Measurements from ENCODE around the gene CD59.
"Not testable (repeated sequence)": the region's sequence is repeated elsewhere in the genome, so short reads cannot be mapped to it uniquely, and the experiment has no call there.

CD59 gene

DNA sequence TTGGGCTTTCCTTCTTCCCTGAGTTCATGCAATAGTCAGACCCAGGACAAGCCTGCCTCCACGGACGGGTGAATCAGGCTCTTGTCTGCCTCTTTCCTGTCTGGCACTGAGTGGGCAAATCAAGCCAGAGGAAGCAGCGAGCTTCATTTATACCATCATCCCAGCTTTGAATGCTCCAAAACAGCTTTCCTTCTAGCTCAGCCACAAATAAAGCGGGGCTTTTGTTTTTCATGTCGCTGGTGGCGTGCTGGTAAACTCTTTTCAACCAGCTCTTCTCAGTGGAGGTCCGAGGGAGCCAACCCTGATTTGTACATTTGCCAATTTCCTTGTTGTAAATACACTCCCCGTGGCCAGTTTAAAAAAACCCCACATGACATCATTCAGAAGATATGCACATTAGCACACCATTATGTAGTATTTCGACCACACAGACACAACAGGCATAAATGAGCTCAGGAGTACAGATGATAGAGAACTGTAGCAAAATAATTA lies 44.2 kb downstream of the CD59 start:
- no peak for DNase-seq

DNA sequence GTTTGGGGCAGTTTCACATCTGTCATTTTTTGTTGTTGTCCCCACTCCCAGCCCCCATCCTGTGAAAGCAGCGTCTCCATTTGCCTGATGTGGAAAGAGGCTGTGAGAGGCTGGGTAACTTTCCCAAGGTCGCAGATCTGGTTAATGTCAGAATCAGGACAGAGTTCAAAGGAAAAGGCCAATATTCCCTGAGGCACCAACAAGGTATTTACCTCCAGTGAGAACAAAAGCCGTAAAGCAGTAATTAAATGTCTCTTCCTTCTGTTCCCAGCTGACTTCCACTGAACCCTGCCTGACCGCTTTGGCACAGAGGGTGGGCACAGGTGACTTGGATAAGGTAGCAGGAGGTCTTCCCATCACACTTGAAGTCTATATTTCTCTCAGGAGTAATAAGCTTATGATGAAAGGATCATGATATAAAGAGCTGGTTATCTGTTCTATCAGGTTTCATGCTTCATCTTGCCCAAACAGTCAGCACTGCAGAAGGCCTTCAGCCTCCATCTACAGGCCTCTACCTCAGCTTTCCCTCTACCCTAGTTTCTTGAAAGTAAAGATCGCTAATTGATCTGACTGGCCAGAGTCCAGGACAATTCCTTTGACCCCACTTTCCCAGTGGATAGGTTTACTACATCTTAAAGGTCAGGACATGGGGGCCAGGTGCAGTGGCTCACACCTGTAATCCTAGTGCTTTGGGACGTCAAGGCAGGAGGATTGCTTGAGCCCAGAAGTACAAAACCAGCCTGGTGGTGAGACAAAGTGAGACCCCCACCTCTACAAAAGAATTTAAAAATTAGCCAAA lies 45.0 kb downstream of the CD59 start:
- DNase-seq = no peak

DNA sequence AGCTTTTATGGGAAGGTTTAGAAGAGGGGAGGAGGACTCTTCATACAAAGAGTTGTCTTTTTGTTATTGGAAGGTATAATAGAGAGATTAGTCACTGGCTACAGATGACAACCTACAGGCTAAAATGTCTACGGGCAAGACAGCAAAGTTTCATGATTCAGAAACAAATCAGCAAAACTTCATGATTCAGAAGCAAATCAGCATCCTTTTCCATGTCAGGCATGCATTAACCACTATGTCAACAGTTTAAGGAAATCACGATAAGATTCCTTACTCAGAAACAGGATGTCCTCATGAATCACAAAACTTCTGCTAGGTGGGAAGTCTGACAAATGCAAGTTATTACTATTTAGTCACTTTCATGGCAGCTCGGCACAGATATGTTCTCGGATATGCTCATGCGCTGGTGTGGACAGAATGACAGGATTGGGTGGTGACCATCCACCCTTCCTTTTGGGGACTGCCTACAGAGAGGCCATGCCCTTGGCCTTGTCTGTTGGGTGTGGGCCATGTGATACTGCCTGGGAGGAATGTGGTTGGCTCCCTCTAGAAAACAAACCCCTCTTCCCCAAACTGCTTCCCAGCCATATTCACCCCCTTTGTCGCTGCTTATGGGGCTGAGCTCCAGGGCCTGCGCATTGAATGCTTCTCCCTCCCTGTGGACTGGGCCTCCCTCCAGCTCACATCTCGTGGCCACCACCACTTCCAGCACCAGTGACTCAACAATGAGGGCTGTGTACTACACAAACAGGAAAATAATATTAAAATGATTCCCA lies 45.7 kb downstream of the CD59 start:
- no peak for DNase-seq

DNA sequence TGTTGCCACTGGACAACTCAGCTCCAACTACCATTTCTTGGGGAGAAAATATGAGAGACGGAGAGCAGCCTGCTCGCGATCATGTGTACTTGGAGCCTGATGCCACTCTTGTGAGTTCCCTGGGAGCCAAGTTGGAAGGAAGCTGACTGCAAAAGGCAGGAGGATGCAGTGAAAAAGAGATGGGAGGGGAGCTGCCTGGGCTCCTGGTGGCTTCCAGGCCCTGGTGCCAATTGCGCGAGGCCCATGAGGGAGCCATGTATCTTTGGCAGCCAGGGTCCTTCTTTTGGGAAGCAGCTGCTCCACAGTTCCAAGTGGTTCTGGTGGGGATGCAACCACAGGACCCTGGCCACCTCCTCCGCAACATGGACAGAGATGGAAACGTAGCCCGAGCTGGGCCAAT lies 46.7 kb downstream of the CD59 start:
- no peak for DNase-seq

DNA sequence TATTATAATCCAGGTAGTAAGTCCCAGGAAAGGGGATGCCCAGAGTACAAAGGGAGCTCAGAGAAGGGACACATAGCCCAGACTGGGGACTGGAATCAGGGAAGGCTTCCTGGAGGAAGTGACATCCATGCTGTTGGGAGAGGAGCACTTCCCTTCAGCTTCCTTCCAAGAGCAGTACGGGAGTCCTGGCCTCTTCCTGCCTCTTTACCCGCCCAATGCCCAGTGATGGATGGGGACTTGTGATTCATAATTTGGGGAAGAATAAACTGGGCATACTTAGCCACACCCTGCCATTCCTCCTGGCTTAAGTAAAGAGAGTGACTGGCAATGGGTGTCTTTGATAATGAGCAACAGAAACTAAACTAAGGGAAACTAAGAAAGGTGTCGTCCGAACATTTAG lies 47.1 kb downstream of the CD59 start:
- no peak for DNase-seq

DNA sequence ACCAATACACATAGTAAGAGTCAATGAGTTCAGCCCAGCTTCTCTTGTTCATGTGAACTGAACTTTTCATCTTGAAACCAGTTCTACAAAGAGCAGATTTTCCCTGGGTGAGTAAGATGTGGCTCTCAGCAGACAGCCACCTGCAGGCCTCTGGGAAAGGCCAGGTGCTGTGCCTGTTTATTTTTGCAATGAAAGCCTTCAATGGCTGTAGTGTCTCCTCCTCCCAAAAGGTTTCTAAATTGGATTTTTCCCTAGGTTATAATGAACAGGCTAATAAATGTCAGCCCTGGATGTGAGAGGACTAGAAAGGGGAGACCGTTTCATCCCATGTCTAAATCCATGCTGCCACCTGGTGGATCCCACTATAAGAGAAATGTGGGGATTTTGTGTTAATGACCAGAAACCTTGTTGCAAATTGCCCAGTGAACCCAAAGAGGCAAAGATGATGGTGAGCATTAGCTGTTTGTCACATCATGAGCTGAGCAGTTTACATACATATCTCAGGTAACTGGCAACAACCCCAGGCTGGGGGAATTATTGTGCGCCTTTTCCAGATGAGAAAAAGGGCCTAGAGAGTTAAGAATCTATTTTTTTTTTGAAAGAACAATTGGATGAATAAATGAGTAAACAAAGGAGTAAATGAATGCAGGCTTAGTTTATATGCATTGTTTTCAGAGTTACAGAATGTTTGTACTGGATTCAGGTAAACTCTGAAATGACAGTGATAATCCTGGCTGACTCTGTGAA lies 48.3 kb downstream of the CD59 start:
- DNase-seq = no peak

DNA sequence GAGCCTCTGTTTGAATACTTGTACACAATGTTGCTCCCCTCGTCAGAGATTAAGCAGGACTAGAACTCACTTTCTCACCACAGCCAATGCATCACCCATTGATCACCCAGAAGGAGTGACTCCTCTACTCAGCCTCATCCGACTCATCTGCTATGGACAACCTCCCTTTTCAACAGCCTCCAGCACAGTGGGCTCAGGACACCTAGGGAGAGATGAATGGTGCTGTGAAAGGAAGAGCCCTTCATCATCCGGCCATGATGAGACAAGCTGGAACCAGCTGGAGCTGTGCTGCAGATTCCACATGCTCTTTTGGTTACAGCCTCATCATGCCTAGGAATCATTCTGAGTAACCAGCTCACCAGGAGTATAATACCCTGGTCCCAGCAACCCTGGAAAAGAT lies 51.1 kb downstream of the CD59 start:
- no peak for DNase-seq

DNA sequence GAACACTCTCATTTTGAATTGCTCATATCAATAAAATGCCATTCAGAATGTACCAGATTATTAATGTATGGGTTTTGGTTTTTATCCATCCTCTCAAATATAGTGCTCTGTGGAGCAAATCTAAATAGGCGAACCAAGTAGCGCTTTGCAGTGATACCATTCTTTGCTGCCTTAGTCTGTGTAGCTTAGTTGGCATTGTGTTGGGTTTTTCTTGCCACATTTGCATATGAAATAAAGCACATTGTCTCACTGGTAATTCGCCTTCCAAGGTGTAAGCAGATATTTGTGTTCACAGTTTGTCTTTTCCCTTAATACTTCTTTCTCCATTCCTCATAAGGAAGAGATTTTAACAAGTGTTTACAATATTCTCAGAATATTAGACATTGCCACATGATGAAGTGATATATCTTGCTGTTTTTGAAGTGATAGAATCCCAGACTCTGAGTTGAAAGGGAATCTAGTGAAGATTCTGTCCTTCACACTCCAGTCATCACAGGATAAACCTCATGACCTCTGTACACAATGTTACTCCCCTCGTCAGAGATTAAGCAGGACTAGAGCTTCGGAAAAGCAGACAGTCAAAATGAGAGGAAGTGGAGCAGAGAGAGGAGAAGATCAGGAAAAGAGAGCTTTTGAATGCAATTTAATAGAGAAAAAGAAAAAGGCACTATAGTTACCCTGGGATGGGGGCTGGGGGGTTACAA lies 52.1 kb downstream of the CD59 start:
- DNase-seq = no peak

DNA sequence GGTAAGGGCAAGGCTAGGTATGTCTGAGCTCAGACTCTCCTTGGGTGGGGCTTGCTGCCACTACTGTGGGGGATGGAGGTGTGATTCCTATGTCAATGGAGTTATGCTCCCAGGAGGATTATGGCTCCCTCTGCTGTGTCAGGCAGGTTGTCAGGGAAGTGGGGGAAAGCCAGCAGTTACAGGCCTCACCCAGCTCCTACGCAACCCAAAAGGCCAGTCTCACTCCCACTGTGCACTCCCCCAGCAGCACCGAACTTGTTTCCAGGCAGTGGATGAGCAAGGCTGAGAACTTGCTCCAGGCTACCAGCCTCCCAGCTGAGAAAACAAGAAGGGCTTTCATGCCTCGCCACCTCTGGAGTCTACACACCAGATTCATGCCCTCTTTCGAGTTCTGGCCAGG lies 53.8 kb downstream of the CD59 start:
- no peak for DNase-seq

DNA sequence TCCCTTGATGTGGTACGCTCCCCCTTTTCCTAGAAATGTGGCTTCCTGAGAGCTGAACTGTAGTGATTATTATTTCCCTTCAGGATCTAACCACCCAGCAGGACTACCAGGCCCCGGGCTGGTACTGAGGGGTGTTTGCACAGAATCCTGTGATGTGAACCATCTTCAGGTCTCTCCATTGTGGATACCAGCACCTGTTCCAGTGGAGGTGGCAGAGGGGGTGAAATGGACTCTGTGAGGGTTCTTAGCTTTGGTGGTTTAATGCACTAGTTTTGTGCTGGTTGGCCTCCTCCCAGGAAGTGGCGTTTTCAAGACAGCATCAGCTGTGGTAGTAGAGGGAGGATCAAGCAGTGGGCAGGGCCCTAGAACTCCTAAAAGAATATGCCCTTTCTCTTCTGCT lies 54.2 kb downstream of the CD59 start:
- DNase-seq = no peak

DNA sequence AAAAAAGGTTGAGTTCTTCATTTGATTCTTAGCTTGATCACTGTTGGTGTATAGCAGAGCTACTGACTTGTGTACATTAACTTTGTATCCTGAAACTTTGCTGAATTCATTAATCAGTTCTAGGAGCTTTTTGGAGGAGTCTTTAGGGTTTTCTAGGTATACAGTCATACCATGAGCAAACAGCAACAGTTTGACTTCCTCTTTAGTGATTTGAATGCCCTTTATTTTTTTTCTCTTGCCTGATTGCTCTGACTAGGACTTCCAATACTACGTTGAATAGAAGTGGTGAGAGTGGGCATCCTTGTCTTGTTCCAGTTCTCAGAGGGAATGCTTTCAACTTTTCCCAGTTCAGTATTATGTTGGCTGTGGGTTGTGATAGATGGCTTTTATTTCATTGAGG lies 57.6 kb downstream of the CD59 start:
- DNase-seq = not testable (repeated sequence)

DNA sequence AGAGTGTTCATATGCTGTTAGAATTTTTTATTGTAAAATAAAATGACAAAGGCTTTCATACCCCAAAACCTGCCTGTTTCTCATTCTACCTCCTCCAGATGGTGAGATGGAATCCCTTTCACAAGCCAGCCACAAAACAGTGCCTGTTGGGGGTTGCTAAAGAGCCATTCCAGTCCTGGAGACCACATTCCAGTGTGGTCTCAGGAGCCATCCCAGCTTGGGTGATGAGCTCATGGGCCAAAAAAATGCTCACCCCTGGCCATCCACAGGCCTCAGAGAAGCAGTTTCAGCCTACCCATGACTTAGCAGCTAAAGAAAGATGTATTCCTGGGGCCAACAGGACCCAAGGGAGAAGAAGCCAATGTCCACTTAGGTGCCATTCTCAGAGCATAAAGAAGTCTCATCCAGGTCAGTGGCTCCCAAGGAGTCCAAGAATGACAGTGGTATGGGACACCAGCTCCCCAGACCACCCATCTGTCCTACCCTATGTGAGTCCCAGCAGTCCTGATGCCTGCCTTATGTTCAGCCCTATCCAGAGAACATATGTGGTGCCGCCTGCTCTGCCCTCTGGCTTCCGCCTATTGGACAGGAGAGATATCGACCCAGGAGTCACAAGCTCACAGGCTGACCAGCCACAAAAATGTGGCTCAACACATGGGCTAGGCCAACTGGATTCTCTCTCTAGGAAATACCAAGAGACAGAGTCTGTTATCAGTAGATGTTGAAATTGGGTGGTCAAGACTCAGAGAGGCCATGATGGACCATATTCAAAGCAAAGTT lies 62.0 kb downstream of the CD59 start:
- no peak for DNase-seq

DNA sequence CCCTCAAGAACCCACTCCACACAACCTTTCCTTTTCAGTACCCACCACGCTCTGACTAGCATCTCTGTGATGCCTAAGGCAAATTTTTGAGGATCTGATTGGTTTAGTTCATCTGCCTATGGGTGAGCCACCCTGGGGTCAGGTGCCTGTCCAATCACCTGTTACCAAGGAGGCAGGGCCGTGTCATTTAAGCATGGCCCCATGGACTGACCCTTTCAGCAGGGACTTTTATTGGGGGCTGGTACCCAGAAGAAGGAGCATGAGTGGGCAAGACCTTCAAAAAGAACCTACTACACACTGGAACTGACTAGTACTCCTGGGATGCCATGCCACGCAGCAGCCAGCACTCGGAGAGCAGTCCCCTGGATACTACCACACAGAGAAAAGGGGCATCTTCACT lies 64.0 kb downstream of the CD59 start:
- no peak for DNase-seq

DNA sequence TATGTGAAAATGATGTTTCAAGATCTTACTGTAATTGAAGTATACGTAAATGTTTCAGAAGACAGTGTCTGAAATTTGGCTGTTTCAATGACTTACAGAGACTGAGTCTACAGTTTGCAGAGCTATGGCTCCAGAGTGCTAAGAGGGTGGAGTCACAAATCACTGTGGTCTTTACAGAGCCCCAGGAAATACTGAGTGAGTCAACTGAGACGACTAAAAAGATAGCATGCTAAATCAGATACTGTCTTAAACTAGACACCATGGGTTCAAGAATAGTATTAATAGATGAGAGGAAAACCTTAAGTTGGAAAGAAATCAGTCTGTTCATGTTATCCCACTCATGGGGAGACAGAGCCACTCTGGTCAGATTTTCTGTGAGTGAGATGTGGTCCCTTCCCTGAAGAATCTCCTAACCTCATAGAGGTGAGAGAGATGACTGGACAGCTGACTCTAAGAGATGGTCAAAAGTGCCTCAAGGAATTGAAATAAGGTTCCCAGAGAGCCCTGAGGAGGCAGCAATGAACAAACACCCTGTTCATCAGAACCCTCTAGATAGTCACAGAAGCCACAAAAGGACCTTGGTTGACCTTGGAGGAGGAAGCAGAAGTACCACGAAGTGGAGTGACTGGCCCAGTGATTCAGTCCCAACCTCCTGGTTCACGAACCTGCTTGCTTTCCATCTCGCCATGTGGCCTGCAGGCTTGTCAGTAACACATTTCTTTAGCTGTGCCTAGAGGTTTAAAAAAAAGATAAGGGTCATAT lies 65.8 kb downstream of the CD59 start:
- no peak for DNase-seq

DNA sequence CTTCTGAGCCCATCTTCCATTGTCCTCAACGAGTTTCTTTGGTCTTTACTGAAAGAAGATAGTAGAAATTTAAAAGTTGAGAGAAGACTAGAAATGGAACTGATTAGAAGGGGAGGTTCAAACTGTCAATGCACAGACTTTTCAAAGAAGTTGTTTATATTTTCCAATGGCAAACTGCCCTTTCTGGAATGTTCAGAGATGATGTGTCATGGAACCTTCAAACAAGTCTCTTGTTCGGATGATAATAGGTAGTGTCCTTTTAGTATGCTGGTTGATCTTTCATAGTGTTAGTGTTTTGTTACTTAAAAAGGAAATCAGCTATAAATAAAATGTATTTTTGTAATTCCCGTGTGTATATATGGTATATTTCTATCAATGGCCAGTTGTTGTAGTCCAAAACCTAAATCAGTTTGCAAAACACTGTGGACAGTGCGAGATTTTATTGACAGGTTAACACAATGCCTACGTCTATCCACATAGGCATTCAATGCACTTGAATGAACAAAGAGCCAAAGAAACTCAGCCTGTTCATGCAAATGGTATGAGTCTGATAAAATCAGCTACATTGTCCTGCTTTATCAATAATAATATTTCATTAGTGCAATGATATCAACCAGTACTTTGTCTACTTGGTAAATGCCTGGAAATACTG lies 66.5 kb downstream of the CD59 start:
- no peak for DNase-seq

DNA sequence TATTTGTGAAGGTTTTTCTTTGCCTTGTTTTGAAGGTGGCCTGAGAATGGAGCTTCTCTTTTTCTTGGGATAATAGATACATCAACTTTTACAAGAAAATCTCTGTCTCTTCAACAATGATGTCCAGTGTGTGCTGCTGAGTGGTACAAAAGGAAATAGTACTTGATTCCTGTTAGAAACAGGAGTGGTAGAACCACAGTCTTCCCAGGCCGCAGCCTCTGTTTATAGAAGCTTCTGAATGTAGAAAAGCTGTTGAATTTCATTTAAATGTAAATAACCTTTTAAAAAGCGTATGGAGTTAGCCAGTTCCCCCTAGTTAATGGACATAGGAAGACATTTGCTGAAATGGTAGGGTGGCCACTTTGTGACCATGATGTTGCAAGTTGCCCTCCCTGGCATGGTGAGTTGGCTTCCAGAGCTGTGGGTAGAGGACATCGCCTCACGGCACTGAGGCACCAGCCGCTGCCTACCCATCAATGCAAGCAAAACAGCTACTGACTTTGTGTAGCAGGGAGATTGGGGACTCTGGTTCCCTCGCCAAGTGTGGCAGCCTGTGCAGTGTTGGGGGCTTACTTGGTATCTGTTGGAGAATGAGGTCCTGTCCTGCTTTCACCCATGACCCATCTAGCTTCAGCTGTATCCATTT lies 67.1 kb downstream of the CD59 start:
- DNase-seq = no peak

DNA sequence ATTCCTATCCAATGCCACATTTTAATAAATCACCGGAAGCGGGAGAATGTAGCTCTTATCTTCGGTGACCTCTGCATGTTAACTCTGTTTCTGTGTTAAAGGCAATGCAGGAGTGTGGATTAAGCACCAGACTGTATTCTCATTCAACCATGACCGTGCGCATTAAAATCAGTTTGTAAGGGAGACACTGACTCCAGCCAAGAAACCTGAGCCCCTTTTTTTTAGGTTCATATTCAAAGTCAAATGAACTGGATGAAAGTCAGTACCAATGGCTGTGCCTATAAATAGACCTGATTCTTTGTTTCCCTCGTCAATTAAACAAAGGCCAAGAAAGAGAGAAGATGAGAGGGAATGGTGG lies 67.8 kb downstream of the CD59 start:
- no peak for DNase-seq

DNA sequence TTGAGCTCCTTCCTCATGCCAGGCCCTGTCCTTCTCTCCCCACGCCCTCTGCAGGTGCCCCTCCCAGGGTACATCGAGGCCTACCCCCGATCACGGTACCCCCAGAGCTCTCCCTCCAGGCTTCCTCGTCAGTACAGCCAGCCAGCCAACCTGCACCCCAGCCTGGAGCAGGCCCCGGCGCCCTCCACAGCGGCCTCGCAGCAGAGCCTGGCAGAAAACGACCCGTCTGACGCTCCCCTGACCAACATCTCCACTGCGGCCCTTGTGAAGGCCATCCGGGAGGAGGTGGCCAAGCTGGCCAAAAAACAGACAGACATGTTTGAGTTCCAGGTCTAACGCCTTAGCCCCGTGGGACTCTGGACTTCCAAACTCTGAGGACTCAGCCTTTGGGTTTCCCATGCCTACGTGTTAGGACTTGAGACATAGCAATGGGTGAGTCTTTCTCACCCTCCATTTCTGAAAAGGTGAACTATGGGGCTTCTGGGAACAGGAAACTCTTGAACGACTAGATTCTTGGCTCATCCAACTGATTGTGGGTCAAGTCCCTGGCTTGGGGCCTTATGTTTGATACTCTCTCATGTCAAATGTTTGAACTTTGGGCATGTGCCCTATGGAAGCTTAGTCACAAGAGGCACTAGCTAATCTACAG lies 68.3 kb downstream of the CD59 start:
- no peak for DNase-seq

DNA sequence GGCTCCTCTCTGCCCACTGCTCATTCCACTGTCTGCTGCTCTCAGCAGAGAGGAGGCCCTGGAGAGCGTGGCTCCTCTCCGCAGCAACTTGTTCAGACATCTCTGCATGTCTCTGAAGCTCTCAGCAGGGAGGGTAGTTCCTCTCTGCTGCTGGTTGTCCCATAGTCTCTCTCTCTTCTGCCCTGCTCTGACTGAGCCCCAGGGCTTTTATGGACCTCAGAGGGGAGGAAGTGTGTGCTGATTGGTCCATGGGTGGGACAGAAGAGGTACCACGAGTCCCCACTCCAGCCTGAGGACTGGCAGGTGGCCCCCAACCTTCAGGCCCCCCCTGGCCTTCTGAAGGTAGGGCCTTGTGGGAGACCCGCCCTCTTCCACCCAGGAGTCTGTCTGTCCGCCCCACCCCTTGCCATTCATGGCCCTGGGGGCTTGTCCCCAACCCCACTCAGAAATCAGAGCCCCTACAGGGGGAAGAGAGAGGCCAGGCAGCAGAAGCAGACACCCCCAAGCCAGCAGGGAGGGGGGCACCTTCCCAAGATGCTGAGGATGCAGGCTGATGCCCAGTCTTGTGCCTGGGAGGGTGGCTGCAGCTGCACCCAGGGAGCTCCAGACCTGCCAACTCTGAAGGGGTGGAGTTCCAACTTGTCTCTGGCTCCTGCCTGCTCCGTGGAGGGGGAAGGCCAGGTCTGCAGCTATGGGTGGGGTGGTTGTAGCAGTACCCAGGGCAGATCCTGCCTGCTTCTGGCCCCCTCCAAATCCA lies 70.7 kb downstream of the CD59 start:
- no peak for DNase-seq
